HG03439 (cell line): ENCODE results near the gene DCTD.

Experiments
- ATAC-seq: cut with Tn5 transposase; IDR thresholded peaks from one replicate; pipeline ENCODE4 v1.9.1; 2021; ENCODE audit warnings: mild to moderate bottlenecking, moderate library complexity; ENCODE audit not compliant: unreplicated experiment

The DCTD gene

DNA sequence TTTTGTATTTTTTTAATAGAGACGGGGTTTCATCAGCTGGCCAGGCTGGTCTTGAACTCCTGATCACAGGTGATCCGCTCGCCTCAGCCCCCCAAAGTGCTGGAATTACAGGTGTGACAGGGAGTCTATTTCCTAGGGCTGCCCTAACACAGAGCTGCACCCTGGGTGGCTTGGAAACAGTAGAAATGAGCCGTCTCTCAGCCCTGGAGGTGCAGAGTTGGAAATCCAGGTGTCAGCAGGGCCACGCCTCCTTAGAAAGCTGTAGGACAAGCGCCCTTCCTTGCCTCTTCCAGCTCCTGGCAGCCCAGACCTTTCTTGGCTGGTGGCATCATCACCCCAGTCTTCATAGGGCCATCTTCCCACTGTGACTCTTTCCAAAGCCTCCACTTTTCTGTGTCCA is 71.6 kb downstream of the DCTD start:
- no peak for ATAC-seq

DNA sequence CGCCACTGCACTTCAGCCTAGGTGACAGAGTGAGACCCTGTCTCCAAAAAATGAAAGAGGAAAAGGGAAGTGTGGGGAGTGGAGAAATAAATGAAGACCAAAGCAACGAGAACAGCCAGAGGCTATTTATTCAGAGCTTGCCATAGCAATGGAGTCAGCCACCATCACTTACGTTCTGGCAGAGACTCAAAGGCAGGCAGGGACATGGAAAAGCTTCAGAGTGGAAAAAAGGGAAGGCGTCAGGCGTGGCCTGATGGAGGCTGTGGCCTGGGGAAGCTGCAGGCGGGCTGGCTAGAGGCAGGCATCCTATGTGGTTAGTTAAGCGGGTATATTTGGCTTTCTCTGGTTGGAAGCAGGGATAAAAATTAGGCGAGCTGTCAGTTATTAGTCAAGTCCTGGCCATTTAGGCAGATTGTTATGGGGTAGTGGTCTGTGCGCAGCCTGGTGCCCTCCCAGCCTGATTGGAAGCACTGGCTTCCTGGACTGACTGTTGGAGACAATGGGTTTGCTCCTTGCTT is 73.3 kb downstream of the DCTD start:
- ATAC-seq, result no peak

DNA sequence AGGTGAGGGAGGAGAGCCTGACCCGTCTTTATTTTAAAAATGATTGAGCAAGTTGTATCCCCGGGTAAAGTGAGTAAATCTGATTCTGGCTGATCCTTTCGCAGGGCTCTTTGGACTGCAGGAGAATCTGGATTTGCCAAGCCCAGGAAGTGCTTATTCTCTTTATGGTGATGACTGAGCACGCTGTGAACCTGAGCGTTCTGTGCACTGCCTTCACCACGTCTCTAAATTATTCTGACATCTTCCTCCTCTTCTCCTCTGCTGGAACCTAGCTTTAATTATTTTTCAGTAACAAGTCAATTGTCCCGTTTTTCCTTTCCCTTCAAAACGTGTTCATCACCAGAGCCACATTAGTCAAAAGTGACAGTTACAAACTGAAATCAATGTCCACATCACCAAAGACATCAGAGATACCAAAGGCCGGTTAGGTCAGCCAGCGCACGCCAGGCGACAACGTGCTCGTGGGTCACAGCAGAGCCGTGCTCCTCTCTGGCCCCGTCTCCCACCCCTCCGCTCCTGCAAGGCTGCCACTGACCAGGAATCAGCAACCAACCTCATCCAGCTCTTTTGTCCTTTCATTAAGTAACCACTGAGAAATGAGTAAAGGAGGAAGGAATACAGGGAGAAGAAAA is 74.3 kb downstream of the DCTD start:
- ATAC-seq, result no peak

DNA sequence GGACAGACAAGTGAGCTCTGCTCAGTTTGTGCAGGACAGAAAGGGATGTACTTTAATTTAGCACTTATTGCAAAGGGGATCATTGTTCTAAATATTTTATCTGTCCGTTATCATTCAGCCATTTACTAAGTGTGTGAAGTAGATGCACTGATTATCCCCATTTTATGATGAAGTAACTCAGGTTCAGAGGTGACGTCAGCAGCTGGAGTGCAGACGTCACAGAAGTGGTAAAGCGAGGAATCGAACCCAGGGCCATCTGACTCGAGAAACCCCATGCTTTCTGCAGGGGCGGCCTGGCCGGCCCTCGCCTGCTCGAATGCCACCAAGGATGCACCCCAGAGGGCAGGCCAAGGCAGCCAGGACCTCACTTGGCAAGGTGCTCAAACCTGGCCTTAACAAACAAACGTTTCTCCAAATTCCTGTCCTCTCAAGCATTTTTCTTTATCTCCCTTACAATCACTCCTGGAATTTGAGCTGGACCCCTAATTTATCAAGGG is 75.0 kb downstream of the DCTD start:
- ATAC-seq, result no peak

DNA sequence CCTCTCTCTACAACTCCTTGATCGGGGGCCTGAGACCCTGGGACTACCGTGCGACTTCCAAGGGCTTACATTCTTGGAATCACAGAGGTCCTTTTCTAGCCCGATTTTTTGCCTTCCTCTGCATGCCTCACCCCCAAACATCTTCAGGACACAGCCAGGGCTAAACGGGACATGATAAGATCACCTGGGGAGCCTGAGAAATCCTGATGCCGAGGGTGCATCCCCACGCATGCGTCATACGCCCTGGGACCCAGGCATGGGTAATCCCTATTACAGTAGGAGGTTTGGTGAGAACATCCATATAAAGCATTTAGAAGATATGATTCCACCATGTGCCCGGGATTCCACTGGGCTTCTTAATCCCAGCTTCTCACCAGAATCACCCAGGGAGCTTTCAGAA is 77.1 kb downstream of the DCTD start:
- ATAC-seq, result no peak
